CD14-positive monocyte (primary cell): ENCODE data around the gene NCDN. TPM values are rescaled to one million over a fixed set of nuclear protein-coding genes. Genes with fewer than 3 reads are reported as not detected.

Experiments
- DNase-seq, 3 donors: peaks; one replicate each; pipeline ENCODE4 v3.0.0-alpha.2; 2011 to 2022
- H2AFZ ChIP-seq: 2 replicates; pipeline ENCODE4 v1.6.0; 2012; ENCODE audit warnings: mild to moderate bottlenecking, low read depth, low read length, inconsistent platforms; ENCODE audit not compliant: insufficient read depth, poor library complexity, severe bottlenecking
- H3K27ac ChIP-seq, 2 donors: 1 replicate in 1 of 2; 2 replicates in 1 of 2; pipeline ENCODE4 v1.5.1; 2012 to 2013; ENCODE audit warnings: low read length in 2 of 2, control low read depth in 1 of 2, inconsistent platforms in 1 of 2, low read depth in 1 of 2, mild to moderate bottlenecking in 1 of 2
- H3K27me3 ChIP-seq, 2 donors: one replicate each; pipeline versions ENCODE4 v1.6.0 to v1.6.1; 2011 to 2013; ENCODE audit warnings: low read length in 2 of 2; ENCODE audit not compliant: control insufficient read depth in 2 of 2, insufficient read depth in 2 of 2
- H3K36me3 ChIP-seq, 2 donors: replicated peaks in 1 of 2; 1 replicate in 1 of 2; 2 replicates in 1 of 2; pipeline versions ENCODE4 v1.5.1 to v1.6.1; 2012 to 2013; ENCODE audit warnings: low read length in 2 of 2, control low read depth in 1 of 2, inconsistent platforms in 1 of 2, mild to moderate bottlenecking in 1 of 2; ENCODE audit not compliant: insufficient read depth in 2 of 2, control insufficient read depth in 1 of 2
- H3K4me1 ChIP-seq, 2 donors: 1 replicate in 1 of 2; 2 replicates in 1 of 2; pipeline versions ENCODE4 v1.5.1 to v1.6.1; 2012 to 2013; ENCODE audit warnings: low read length in 2 of 2, control low read depth in 1 of 2, inconsistent platforms in 1 of 2, mild to moderate bottlenecking in 1 of 2, moderate library complexity in 1 of 2; ENCODE audit not compliant: insufficient read depth in 2 of 2, control insufficient read depth in 1 of 2
- H3K4me2 ChIP-seq: replicated peaks from 2 replicates; pipeline ENCODE3; 2012; ENCODE audit warnings: low read length, moderate library complexity, mild to moderate bottlenecking; ENCODE audit not compliant: poor library complexity, severe bottlenecking; ENCODE audit errors: extremely low read depth
- H3K4me3 ChIP-seq, 3 experiments: fragments of 200-600 bp in 1 of 3; sonication (generic) in 1 of 3; replicated peaks in 1 of 3; 1 replicate in 2 of 3; 2 replicates in 1 of 3; pipeline ENCODE4 v1.5.1; 2011 to 2013; ENCODE audit warnings: low read length in 3 of 3, mild to moderate bottlenecking in 3 of 3, control low read depth in 2 of 3, low read depth in 2 of 3, inconsistent platforms in 1 of 3, moderate library complexity in 1 of 3
- H3K79me2 ChIP-seq: 2 replicates; pipeline ENCODE4 v1.6.0; 2012; ENCODE audit warnings: mild to moderate bottlenecking, control low read depth, inconsistent platforms, low read length, moderate library complexity; ENCODE audit not compliant: insufficient read depth
- H3K9ac ChIP-seq: 2 replicates; pipeline ENCODE4 v1.6.0; 2017; ENCODE audit warnings: low read length, mild to moderate bottlenecking; ENCODE audit not compliant: insufficient read depth, poor library complexity, severe bottlenecking
- H3K9me3 ChIP-seq, 2 donors: replicated peaks in 1 of 2; 1 replicate in 1 of 2; 2 replicates in 1 of 2; pipeline versions ENCODE4 v1.5.1 to v1.6.1; 2012 to 2013; ENCODE audit warnings: low read length in 2 of 2, control low read depth in 1 of 2; ENCODE audit not compliant: control insufficient read depth in 1 of 2, insufficient read depth in 1 of 2
- H4K20me1 ChIP-seq: 2 replicates; pipeline ENCODE4 v1.6.0; 2012; ENCODE audit warnings: mild to moderate bottlenecking, low read length, control low read depth, moderate library complexity; ENCODE audit not compliant: insufficient read depth
- H3K27ac Mint-ChIP-seq, 7 donors: one replicate each; pipeline ENCODE4 v1.8.0; 2020; ENCODE audit warnings: mild to moderate bottlenecking in 7 of 7, mixed read lengths in 7 of 7, moderate library complexity in 6 of 7, inconsistent platforms in 2 of 7
- H3K27me3 Mint-ChIP-seq, 3 donors: one replicate each; pipeline ENCODE4 v1.8.0; 2021 to 2022; ENCODE audit warnings: low read depth in 3 of 3, mild to moderate bottlenecking in 3 of 3, mixed read lengths in 3 of 3, moderate library complexity in 3 of 3, inconsistent platforms in 1 of 3
- H3K36me3 Mint-ChIP-seq, 2 donors: one replicate each; pipeline ENCODE4 v1.8.0; 2020; ENCODE audit warnings: mixed read lengths in 2 of 2, inconsistent platforms in 1 of 2, mild to moderate bottlenecking in 1 of 2
- H3K4me1 Mint-ChIP-seq: one replicate; pipeline ENCODE4 v1.8.0; 2020; ENCODE audit warnings: mild to moderate bottlenecking, mixed read lengths
- H3K4me3 Mint-ChIP-seq, 2 donors: one replicate each; pipeline ENCODE4 v1.8.0; 2020; ENCODE audit warnings: mild to moderate bottlenecking in 2 of 2, mixed read lengths in 2 of 2, moderate library complexity in 1 of 2
- H3K9me3 Mint-ChIP-seq, 7 donors: one replicate each; pipeline ENCODE4 v1.8.0; 2020 to 2022; ENCODE audit warnings: mixed read lengths in 7 of 7, mild to moderate bottlenecking in 6 of 7, moderate library complexity in 6 of 7, inconsistent platforms in 2 of 7
- CTCF ChIP-seq: fragments of 200-600 bp; IDR thresholded peaks from one replicate; pipeline ENCODE4 v1.8.0; 2022; ENCODE audit warnings: antibody characterized with exemption, mild to moderate bottlenecking
- WGBS: methylation state at CpG from one replicate; pipeline ENCODE4 v1.1.5; 2013; ENCODE audit warnings: missing lambda C conversion rate; ENCODE audit not compliant: insufficient coverage; 5-methylcytosine and 5-hydroxymethylcytosine counted together
- intact Hi-C, 2 donors: fragments of 100-400 bp; cut with micrococcal nuclease; formaldehyde crosslinking; loops; one replicate each; pipeline versions ENCODE4 v1.15.0 to v1.15.1; 2023
- polyA plus RNA-seq, 3 donors: library from polyadenylated mRNA; depleted of rRNA in 1 of 3; unstranded in 2 of 3; stranded (reverse) in 1 of 3; fragments of 300-500 nt in 2 of 3; fragments of >200 nt in 1 of 3; fragmentation: Illumina TruSeq in 2 of 3; gene quantifications; 1 replicate in 2 of 3; 2 replicates in 1 of 3; pipeline ENCODE4 v1.2.3, GENCODE V29; 2012 to 2021

Gene NCDN
- polyA plus RNA-seq, 3 donors = 5.0 to 7.9 (median 7.0) TPM

- Histone ChIP-seq H3K36me3 (peaks cover 13 to 65% of the 10 kb centered on the region in 2 donors), H3K4me2 (no peak overlapping the region), H3K27ac (no peak overlapping the region), H3K4me1 (peaks cover 16 to 18% of the 10 kb centered on the region in 2 donors), H3K9ac (no peak overlapping the region), H2AFZ (no peak overlapping the region), H4K20me1 (peaks cover 13% of the 10 kb centered on the region), H3K9me3 (peaks cover 12 to 14% of the 10 kb centered on the region in 2 donors), H3K79me2 (peaks cover 66% of the 10 kb centered on the region), H3K27me3 (no peaks in the 10 kb centered on the region), H3K4me3 (no peak overlapping the region)
- Mint-ChIP-seq H3K27ac (no peak overlapping the region), H3K9me3 (peaks cover 10 to 18% (median 15%) of the 10 kb centered on the region in 7 donors), H3K27me3 (peaks cover 0 to 1% (median 0%) of the 10 kb centered on the region in 3 donors), H3K4me3 (no peak overlapping the region), H3K36me3 (peaks cover 44 to 58% of the 10 kb centered on the region in 2 donors), H3K4me1 (peaks cover 17% of the 10 kb centered on the region)
- no peak for TF ChIP-seq CTCF
- intact Hi-C loops = no loop called here
- no peak for DNase-seq
Measured at GRCh38 chr1:35535243-35535642, 22.4 kb upstream of the NCDN start.

- TF ChIP-seq CTCF = no peak
- Mint-ChIP-seq H3K9me3 (peaks cover 0 to 4% (median 3%) of the 10 kb centered on the region in 7 donors), H3K4me3 (no peak overlapping the region), H3K27ac (no peak overlapping the region), H3K27me3 (no peaks in the 10 kb centered on the region), H3K36me3 (peaks cover 30 to 50% of the 10 kb centered on the region in 2 donors), H3K4me1 (peaks cover 31% of the 10 kb centered on the region)
- Histone ChIP-seq H3K4me2 (no peak overlapping the region), H4K20me1 (peaks cover 13% of the 10 kb centered on the region), H3K79me2 (peaks cover 66% of the 10 kb centered on the region), H3K9ac (no peak overlapping the region), H3K9me3 (no peaks in the 10 kb centered on the region), H3K4me1 (peaks cover 31 to 32% of the 10 kb centered on the region in 2 donors), H2AFZ (no peak overlapping the region), H3K27ac (no peak overlapping the region), H3K36me3 (peaks cover 2 to 51% of the 10 kb centered on the region in 2 donors), H3K27me3 (no peaks in the 10 kb centered on the region), H3K4me3 (no peak overlapping the region)
- no CpG with 5 or more reads among the region's 2 CpGs for WGBS
- intact Hi-C loops = no loop called here
- DNase-seq = no peak
Measured at GRCh38 chr1:35536556-35537162, 20.9 kb upstream of the NCDN start.
